CD4-positive, alpha-beta T cell treated with Interleukin-6 at 100 ng/mL for 8 hours (primary cell): ENCODE data around the gene UBE2QL1.

Experiments used
- DNase-seq: peaks from one replicate; pipeline ENCODE4 v3.0.0-alpha.2; 2020; ENCODE audit warnings: mixed read lengths, low spot score

Gene UBE2QL1, protein sequence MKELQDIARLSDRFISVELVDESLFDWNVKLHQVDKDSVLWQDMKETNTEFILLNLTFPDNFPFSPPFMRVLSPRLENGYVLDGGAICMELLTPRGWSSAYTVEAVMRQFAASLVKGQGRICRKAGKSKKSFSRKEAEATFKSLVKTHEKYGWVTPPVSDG

DNA sequence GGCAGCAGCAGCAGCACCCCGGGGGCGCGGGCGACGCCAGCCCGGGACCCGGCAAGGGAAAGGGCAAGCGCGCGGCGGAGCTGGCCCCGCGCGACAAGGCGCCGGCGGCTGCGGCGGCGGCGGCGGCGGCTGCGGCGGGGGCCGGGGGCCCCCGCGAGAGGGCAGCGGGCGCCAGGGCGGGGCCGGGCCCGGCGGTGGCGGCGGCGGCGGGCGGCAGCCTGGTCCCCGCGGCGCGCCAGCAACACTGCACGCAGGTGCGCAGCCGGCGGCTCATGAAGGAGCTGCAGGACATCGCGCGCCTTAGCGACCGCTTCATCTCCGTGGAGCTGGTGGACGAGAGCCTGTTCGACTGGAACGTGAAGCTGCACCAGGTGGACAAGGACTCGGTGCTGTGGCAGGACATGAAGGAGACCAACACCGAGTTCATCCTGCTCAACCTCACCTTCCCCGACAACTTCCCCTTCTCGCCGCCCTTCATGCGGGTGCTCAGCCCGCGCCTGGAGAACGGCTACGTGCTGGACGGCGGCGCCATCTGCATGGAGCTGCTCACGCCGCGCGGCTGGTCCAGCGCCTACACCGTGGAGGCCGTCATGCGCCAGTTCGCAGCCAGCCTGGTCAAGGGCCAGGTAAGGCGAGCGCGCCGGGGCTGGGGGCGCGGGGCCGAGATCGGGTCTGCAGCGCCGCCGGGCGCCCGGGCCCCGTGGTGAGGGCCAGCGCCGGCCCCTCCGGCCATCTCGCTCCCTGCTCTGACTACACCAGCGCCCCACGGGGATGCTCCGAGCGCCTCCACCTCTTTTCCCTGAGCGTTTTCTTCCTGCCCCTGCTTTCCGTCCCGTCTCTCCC is at the start of gene UBE2QL1:
UBE2QL1 (plus strand) TSS at position 238 of the 843 bp plus-strand sequence; CDS start at position 273, 35 bp downstream.
- DNase-seq = no peak

- DNase-seq = no peak
These were observed 48.4 kb upstream of the UBE2QL1 start for GRCh38 chr5:6399980-6400910.

DNA sequence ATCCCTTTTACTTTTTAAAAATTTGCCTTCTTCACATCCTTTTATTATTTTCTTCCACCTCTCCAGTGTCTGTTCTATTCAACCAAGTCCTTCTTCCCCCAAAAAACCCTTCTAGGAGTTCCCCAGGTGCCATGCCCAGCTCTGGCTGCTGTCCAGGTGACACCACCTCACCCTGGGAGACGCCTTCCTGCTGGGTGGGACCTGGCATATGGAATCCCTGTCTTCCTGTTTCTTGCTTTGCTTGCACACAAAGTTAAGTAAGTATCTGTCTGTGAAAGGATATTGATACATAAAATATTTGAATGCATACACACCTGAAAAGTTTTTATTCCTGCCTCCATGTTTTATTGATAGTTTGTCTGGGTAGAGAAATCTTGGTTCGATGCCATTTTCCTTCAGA is 47.2 kb upstream of the UBE2QL1 start:
- DNase-seq = no peak

- DNase-seq = no peak
These were observed 45.7 kb upstream of the UBE2QL1 start for GRCh38 chr5:6402939-6403338.

GRCh38 chr5:6403416-6403815 is 45.2 kb upstream of the UBE2QL1 start:
- no peak for DNase-seq

- DNase-seq = no peak
These were observed 44.5 kb upstream of the UBE2QL1 start for GRCh38 chr5:6404129-6404528.

DNA sequence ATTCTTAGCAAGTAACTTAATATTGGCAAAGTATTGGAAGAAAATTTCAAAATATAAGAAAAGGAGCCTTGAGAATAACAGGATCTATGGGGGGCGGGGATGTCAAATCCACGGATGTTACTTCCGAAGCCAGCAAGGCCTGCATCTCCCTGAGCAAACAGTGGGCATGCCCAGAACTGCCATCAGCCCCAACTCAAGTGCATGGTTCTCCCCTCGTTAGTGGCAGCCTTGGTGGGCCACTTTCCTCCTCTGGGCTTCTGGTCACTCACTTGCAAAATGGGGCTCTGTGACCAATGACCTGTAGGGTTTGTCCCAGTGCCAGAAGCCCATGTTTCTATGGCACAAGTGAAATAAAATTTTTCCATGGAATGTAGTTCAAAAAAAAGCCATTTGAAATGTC is 43.1 kb upstream of the UBE2QL1 start:
- DNase-seq = no peak

GRCh38 chr5:6407558-6408259 is 41.0 kb upstream of the UBE2QL1 start:
- DNase-seq = no peak

DNA sequence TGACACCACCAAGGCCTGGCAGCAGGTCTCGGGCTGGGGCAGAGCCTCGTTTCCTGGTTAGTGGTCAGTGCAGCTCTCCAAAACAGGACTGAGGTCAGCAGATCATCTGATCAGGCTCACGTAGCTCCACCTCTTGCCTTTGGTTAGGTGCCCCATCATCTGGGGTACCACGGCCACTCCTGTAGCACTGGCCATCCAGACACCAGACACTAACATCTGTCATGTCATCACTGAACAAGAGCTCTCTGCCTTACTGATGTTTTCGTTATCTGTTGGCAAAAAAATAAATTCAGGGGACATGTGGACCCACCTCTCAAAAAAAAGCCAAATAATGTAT is 40.4 kb upstream of the UBE2QL1 start:
- DNase-seq = no peak

- DNase-seq = no peak
These were observed 39.8 kb upstream of the UBE2QL1 start for GRCh38 chr5:6408627-6409446.

- no peak for DNase-seq
These were observed 38.2 kb upstream of the UBE2QL1 start for GRCh38 chr5:6410421-6410820.

- no peak for DNase-seq
These were observed 37.5 kb upstream of the UBE2QL1 start for GRCh38 chr5:6411141-6411540.

- DNase-seq = no peak
These were observed 35.8 kb upstream of the UBE2QL1 start for GRCh38 chr5:6412811-6413210.

- DNase-seq = no peak
These were observed 31.0 kb upstream of the UBE2QL1 start for GRCh38 chr5:6417657-6418056.

DNA sequence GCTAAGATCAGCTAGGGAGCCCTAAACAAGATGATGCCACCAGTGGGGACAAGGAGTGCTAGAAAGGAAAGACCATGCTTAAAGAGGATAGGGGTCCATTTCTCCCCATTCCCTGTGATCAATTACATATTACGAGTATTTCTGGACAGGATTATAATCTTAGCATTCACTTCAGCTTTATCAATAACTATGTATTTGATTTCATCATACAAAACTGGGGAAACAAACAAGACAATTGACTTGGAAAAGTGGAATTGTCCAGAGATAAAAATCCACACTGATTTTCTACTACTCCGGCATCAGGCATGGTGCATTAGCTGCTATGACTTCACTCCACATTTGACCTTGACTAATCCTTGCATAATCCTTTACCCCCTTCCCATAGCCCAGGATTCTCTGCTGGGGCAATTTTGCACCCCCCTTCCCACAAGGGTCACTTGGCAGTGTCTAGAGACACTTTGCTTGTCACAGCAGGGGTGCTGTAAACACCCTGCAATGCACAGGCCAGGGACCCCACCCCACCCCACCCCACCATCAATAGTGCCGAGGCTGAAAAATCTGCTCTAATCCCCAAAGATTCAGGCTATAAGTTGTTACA is 29.9 kb upstream of the UBE2QL1 start:
- DNase-seq = no peak

DNA sequence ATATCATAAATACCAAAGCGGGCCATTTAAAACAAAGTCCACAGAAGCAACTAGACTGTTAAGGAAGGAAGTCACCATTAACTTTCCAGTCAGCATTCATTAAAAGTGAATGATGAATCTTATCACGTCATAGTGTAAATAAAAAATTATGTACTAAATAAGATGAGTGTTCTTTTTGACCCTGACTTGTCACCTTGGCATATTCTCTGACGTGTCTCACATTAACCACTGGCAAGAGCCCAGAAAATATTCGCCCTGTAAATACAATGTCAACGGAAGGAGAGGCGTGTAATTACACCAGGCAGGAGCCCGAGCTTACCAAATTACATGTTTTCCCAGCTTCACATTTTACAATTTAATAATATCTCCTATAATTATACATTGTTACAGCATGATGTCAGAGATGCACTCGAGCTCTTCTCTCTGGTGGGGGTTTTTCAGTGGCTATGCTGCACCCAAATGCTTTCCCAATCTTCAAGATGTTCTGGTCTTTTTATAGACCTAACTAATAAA is 29.3 kb upstream of the UBE2QL1 start:
- DNase-seq = no peak

GRCh38 chr5:6423327-6424109 is 25.1 kb upstream of the UBE2QL1 start:
- no peak for DNase-seq

GRCh38 chr5:6424110-6424659 is 24.5 kb upstream of the UBE2QL1 start:
- DNase-seq = no peak

GRCh38 chr5:6424700-6425099 is 24.0 kb upstream of the UBE2QL1 start:
- no peak for DNase-seq
